CD4-positive, alpha-beta T cell treated with Interferon gamma for 1 hour (primary cell): ENCODE data around the gene GRM7.

Source experiments
- DNase-seq: peaks from one replicate; pipeline ENCODE4 v3.0.0-alpha.2; 2020

Gene GRM7

DNA sequence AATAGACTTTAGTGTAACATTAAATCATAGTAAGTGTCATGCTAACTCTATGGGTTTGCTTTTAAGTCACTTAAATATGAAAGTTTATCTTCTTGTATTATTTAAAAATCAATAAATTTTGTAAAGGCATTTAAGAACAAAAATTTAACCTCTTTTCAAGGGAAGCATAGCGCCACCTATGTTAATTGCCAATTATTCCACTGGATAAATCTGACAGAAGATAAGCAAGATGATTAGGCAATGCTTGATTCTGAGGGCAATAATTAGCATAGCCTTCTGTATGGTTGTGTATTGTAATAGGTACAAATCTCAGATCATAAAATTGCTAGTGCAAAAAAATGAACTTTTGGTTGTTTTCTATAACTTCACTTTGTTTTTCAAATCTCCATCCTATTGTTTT, 560.1 kb downstream of the GRM7 start:
- DNase-seq = no peak

GRCh38 chr3:7423036-7423435, 562.1 kb downstream of the GRM7 start:
- no peak for DNase-seq

DNA sequence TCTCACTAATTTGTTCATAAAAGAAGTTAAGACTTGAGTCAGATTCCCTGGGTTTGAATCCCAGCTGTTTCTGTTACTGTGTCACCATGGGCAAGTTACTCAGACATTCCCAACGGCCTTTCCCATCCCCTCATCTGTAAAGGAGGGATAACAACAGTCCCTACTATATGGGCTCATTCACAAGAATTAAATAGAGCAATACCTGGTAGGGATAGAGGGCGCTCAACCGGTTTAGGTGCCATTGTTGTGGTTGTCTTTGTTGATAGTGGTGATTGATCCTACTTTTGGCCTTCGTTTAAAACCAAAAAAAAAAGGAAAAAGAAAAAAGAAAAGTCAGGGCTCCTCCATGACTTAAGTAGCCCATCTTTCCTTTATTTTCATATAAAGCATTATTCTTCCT, 563.1 kb downstream of the GRM7 start:
- DNase-seq = no peak

- no peak for DNase-seq
These were observed 567.3 kb downstream of the GRM7 start for GRCh38 chr3:7428206-7428718.

GRCh38 chr3:7432610-7433009, 571.7 kb downstream of the GRM7 start:
- no peak for DNase-seq

DNA sequence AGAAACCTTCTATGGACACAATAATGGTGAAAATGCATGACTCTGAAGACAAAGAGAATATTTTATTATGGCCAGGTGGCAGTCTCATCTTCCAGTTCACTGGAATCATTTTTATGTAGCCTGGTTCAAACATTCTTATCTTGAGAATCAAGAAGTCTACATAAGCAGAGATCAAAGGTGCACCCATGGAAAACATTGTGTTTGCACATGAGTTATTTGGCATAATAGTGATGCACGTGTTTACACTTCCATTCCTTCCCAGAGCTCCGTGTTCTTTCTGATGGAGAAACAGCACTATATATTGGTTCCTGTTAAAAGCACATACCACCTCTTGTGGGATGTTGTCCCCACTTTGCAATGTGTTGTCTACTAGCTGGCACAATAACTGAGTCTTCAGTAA, 572.2 kb downstream of the GRM7 start:
- DNase-seq = no peak

DNA sequence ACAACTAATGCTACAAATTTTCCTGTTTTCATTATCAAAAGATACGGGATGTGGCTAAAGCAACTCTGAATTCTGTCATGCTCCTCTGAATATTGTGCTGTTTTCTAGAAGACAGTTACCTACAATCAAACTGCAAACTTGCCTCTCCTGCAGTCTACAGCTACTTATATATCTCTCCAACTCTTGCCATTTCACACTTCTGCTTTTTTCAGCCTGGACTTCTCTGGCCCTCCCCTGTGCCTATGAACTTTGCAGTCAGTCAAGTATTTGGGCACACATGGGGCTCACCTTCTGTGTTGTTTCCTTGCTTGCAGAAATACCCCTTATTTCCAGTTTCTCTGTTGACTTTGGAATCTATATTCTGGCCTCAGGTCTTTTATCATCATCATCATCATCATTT, 575.6 kb downstream of the GRM7 start:
- DNase-seq = no peak

DNA sequence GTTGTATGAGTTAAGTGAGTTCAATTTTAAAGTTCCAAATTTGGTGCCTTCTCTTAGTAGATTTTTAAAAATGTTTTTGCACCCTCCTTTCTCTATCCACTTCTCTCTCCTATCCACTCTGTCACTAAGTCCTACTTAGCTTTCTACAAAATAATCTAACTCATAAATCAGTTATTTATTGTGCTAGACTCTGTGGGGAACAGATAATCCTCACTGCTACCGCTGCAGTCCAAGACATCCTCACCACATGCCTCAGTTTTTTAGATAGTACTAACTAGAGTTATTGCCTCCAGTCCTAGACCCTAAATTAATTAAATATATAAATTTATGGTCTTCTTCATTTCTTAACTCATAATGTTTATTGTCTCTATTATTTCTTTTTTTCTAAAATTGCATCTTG, 576.3 kb downstream of the GRM7 start:
- DNase-seq = no peak

GRCh38 chr3:7439101-7439680, 578.3 kb downstream of the GRM7 start:
- no peak for DNase-seq

DNA sequence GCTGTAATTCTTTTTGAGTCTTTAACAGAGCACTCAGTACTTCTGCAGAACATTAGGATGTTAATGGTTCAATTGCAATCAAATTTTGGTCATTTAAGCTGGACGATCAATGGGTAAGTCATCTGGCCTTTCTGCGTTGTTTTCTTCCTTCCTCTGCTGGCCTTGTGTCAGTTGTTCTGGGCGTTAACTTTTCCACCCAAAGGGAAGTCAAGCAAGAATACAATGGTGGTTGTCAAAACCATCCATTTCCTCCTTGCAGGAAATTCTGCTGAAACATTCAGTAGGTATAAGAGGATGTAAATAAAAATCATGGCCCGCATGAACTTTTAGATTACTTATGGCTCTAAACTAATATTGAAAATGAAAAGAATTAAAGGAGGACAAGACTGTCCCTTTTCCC, 584.0 kb downstream of the GRM7 start:
- no peak for DNase-seq

GRCh38 chr3:7445331-7445730, 584.4 kb downstream of the GRM7 start:
- DNase-seq = no peak

- DNase-seq = no peak
These were observed 586.4 kb downstream of the GRM7 start for GRCh38 chr3:7447197-7447769.

- no peak for DNase-seq
These were observed 595.5 kb downstream of the GRM7 start for GRCh38 chr3:7456386-7456785.

DNA sequence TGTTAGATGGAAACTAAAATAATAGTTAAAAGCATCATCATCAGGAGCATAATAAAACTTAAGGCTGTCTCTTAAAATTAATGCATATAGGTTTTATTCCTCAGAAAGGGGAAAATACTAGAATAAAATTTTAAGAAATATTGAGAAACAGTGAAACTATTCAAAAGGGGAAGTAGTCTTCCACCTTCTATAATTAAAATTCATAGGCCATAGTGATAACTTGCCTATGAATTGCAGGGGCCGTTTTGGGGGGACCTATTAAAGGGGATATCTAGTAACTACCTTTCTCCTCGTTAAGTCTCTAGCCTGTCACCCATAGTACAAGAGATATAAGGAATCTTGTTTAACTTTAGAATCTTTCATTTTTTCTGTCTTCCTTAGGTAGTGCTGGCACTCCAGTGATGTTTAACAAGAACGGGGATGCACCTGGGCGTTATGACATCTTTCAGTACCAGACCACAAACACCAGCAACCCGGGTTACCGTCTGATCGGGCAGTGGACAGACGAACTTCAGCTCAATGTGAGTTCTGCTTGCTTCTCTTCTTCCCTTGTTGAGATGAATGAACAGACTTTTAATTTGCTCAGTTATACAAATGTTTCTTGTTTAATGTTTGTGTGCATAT, 600.4 kb downstream of the GRM7 start:
- no peak for DNase-seq

DNA sequence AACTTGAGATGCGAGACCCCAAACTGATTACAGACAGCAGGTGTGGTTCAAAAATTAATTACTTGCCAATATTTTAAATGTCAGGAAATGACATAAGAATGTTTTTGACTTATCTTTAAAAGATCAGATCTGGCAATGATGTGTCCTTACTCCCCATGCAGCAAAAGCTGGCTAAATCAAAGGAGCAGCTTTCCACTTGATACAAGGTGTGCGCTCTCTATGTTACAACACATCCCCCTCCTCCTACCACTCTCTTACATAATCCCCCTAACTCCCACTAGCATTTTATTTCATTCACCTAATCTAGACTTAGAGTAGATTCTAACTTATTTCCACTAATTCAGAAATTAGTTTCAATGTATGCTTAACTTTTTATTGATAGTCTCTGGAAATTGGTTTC, 609.0 kb downstream of the GRM7 start:
- no peak for DNase-seq

- DNase-seq = no peak
These were observed 623.7 kb downstream of the GRM7 start for GRCh38 chr3:7484636-7485035.

DNA sequence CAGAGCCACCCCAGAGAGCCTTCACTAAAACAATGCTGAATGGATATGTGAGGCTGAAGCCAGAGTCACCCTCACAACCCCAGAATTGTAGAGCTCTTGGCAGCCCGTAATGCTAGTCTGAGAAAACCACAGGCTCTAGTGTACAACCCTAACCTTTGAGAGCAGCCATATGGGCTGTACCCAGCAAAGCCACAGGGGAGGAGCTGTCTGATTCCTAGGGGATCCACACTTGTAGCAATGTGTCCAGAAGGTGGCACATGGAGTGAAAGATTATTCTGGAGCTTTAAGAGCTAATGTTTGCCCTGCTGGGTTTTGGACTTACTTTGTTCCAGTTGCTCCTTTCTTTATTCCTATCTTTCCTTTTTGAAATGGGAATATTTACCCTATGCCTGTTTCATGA, 626.8 kb downstream of the GRM7 start:
- DNase-seq = no peak

DNA sequence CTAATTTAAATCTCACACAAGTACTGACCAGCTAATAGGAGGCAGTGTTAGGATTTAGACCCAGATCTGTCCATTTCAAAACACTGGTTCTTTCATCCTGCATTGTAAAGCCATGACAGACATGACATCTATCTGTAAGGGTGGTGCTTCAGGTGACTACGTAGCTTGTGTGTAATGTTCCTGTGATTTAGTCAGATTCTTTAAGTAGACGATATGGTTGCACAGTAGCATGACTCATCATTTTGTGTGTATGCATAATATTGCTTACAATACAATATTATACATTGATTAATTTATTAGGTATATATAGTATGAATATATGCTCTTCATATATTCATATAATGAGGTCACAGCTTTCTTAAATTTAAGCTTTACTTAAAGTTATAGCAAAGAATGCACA, 628.5 kb downstream of the GRM7 start:
- no peak for DNase-seq

DNA sequence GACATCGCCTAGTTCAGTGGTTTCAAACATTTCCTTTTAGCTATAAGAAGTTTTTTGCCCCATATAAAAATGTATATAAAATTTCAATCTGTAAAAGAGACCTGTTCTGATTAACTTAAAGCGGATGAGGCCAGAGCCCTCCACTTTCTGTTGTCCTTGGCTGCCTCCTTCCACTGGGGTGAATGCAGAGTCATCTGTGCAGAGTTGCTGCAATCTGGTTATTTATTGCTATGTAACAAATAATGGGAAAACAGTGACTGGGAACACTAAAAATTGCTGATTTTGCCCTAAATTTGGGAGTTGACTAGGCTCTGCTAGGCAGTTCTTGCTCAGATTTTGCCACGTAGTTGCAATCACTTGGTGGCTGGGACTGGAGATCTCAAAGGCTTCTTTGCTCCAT, 637.8 kb downstream of the GRM7 start:
- DNase-seq = no peak

DNA sequence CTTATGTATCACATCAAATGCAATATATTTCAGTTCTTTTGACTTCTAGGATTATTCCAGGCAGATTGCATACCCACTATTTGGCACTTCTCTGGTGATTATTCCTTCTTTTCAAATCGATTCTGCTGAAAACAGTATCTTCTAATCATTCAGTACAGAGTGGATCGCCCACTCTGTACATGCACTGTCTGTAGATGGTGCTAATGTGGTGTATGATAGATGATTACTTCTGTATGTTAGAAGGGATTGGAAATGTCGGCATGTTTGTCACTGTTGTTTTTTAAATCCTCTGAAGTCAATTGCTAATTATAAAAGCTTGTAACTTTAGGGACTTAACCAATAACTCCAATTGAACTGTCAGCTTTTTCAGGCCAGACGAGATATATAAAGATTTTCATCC, 642.5 kb downstream of the GRM7 start:
- no peak for DNase-seq

DNA sequence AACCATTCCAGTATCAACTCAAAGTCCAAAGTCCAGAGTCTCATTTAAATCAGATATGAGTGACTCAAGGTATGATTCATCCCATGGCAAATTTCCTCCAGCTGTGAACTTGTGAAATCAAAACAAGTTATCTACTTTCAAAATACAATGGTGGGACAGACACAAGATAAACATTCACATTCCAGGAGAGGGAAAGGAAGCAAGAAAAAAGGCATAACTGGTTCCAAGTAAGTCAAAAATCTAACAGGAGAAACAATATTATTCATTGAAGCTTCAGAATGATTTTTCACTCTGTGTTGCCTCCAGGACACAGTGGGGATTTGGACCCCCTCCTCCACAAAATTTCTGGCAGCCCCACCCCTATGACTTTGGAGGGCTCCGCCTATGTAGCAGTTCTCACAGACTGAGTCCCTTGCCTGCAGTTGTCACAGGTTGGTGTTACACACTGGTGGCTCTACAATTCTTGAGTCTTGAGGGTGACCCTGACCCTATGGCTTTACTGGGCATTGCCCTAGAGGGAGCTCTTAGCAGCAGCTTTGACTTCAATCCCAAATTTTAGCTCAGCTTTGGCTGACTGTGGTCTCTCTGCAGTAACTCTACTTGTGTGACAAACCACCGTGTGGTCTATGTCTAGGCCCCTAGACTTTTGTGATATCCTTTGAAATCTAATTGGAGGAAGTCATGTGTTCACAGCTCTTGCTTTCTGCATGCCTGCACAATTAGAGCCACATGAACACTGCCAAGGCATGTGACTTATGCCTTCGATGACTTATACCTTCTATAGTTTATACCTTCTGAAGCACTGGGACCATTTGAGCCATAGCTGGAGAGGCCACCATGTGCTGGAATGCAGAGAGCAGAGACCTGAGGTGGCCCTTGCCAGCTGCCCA, 644.2 kb downstream of the GRM7 start:
- DNase-seq = no peak

DNA sequence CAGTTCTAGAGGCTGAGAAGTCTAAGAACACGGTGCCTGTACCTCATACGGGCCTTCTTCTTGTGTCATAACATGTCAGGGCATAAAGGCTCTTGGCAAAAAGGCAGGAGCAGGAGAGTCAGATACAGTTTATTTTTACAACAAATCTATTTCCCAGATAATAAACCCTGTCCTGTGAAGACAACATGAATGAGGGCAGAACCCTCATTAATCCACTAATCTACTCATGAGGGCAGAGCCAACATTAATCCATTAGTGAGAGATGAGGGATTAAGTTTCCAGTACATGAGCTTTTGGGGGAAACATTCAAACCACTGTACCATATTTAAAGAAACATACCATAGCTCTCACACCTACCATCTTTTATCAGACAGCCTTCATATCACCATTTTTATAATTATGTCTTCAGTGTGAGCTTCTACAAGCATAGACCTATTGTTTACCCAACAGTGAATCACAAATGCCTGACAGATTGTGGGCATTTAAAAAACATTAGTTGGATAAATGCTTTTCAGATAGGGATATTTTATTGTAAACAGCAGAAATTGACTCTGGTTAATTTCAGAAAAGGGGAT, 645.8 kb downstream of the GRM7 start:
- no peak for DNase-seq

DNA sequence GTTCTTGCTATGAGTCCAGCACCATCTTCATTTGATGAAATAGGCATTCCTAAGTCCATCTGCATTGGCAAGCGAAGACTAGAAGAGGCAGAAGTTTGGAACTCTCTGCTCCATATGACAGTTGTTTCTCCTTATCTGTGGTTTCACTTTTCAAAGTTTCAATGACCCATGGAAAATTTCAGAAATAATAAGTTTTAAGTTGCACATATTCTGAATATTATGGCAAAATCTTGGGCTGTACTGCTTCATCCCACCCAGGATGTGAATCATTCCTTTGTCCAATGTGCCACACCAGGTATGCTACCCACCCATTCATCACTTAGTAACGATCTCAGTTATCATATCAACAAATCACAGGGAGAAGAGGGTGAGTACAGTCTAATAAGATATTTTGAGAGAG, 647.9 kb downstream of the GRM7 start:
- DNase-seq = no peak
